GM18520 (cell line): Measurements from ENCODE around the gene TBC1D3K.
"Not testable (repeated sequence)": the region's sequence is repeated elsewhere in the genome, so short reads cannot be mapped to it uniquely, and the experiment has no call there.

ENCODE experiments used
- ATAC-seq: cut with Tn5 transposase; IDR thresholded peaks from one replicate; pipeline ENCODE4 v1.9.1; 2021; ENCODE audit not compliant: unreplicated experiment

Gene TBC1D3K

DNA sequence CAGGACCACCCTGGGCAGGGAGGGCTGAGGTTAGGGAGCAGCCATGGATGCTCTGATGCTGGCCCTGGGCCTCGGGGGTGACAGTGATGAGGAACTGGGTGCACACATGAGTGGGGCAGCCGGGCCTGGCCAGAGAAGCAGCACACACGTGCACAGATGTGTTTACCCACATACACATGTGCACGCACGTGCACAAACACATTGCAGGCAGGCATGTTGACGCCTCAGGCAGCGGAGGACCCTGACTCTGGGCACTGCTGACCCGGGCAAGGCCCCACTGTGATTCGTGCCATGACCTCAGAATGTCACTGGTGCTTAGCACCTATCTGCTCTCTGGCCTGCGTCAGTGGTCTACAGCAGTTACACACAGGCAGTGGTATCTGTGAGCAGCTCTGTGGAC, at the start of gene TBC1D3K:
TSS of gene TBC1D3K (plus strand) at position 301 of the 400 bp plus-strand sequence. CDS start 1,585 bp downstream, outside the sequence.
- not testable (repeated sequence) for ATAC-seq

GRCh38 chr17:37884516-37884915, 39.7 kb upstream of the TBC1D3K start:
- no peak for ATAC-seq

DNA sequence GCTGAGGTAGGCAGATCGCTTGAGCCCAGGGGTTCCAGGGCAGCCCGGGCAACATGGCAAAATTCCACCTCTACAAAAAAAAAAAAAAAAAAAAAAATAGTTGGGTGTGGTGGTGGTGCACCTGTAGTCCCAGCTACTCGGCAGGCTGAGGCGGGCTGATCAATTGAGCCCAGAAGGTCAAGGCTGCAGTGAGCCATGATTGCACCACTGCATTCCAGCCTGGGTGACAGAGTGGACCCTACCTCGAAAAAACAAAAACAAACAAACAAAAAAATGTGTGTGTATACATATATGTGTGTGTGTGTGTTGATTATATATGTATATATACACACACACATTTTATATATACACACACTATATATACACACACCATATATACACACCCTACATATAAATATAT, 39.1 kb upstream of the TBC1D3K start:
- no peak for ATAC-seq

DNA sequence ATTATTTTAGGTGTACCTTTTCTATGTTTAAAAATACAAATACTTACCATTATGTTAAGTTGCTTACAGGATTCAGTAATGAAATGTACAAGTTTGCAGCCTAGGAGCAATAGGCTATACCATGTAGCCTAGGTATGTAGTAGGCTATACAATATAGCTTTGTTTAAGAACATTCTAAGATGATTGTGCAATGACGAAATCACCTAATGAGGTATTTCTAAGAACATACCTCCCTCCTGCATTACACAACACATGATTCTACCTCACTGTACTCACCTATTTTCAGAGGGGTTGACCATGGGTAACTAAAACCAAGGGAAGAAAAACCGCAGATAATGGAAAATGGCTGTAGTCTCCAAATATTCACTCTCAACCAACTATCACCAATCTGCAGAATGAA, 35.3 kb upstream of the TBC1D3K start:
- no peak for ATAC-seq

DNA sequence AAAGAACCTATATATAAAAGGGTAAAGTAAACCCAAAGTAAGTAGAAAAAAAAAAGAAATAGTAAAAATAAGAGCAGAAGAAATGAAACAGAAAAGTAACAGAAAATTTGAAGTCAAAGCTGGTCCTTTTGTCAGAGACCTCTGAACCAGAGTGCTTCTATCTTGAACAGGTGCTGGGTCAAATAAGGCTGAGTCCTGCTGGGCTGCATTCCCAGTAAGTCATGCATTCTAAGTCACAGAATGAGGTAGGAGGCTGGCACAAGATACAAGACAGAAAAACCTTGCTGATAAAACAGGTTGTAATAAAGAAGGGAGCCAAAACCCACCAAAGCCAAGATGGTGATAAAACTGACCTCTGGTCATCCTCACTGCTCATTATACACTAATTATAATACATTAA, 27.3 kb upstream of the TBC1D3K start:
- ATAC-seq, result not testable (repeated sequence)
